ENCODE results near the gene PLEKHA6.

The PLEKHA6 gene

DNA sequence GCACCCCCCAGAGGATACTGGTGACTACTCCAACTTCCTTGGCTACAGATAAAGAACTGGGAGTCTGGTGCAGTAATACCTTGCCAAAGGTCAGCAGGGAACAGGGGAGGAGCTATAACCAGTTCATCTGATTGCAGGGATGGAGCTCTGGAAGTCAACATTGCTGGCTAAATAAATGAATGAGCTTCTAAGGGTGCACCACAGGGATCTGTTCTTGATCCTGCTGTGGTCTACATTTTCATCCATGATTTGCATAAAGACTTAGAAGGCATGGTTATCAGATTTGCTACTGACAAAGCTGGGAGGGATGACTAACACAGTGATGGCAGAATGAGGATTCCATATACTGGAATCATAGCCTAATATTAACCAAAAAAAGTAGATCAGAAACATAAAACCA lies 18.3 kb downstream of the PLEKHA6 start:
- Histone ChIP-seq H3K27me3 (ENCODE audit: control insufficient read depth, low read length) (peaks cover 24% of the 10 kb centered on the region), H3F3A (ENCODE audit: control insufficient read depth, insufficient read depth) (no peaks in the 10 kb centered on the region), H3K9me3 (ENCODE audit: control insufficient read depth, insufficient read depth, low read length) (no peaks in the 10 kb centered on the region), H4K20me1 (ENCODE audit: control insufficient read depth, insufficient read depth, low read depth, low read length) (no peaks in the 10 kb centered on the region), H3K27ac (ENCODE audit: low read depth, low read length) (no peak overlapping the region), H3K79me2 (ENCODE audit: control insufficient read depth, low read length) (no peaks in the 10 kb centered on the region), H3K9me2 (replicated peaks; ENCODE audit: control insufficient read depth, low read length) (no peaks in the 10 kb centered on the region), H3K4me3 (ENCODE audit: low read length) (no peak overlapping the region), H3K4me1 (ENCODE audit: control insufficient read depth, low read length) (no peaks in the 10 kb centered on the region), H3K36me3 (ENCODE audit: control insufficient read depth, low read length) (no peaks in the 10 kb centered on the region), H3K4me2 (ENCODE audit: low read length) (no peak overlapping the region)
- no peak for TF ChIP-seq EZH2phosphoT487 (IDR thresholded peaks at IDR 0.05; ENCODE audit: borderline replicate concordance, low read length)
- TF ChIP-seq, protein P1, sequence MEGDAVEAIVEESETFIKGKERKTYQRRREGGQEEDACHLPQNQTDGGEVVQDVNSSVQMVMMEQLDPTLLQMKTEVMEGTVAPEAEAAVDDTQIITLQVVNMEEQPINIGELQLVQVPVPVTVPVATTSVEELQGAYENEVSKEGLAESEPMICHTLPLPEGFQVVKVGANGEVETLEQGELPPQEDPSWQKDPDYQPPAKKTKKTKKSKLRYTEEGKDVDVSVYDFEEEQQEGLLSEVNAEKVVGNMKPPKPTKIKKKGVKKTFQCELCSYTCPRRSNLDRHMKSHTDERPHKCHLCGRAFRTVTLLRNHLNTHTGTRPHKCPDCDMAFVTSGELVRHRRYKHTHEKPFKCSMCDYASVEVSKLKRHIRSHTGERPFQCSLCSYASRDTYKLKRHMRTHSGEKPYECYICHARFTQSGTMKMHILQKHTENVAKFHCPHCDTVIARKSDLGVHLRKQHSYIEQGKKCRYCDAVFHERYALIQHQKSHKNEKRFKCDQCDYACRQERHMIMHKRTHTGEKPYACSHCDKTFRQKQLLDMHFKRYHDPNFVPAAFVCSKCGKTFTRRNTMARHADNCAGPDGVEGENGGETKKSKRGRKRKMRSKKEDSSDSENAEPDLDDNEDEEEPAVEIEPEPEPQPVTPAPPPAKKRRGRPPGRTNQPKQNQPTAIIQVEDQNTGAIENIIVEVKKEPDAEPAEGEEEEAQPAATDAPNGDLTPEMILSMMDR (IDR thresholded peaks at IDR 0.05; ENCODE audit: low read depth, low read length, poor library complexity, severe bottlenecking): no peak

DNA sequence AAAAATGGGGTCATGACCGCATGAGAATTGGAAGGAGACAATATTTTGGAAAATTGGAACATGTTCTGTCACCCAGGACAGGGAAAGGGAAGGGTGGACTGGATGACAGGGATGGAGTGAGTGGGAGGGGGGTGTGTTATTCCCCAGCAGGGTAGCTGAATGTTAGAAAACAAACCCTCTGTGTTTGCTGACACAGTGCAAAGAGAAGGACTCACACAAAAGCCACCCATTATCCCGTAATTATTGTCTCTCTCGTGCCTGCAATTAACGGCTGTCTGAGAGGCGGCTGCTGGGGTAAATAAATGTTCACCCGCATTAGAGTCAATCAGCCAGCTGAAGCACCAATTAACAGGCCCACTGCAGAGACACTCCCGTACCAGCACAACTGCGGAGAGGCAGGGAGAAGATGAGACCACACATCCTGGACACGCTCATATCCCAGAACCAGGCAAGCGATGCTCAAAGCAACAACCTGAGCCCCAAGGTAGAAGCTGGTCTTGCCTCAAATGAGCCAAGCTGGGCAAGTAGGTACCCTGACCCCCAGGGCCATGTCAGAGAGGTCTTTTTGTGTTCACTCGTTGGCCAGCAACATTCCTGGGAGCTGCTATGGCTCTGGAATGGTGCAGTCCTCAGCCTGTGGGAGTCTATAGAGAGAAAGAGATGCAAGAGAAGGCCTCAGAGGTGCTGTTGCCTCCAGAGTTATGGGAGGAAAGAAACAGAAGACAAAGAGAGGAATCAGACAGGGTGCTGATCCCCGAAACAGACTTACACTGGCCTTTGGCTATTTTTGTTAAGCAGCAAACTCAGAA lies 19.4 kb downstream of the PLEKHA6 start:
- Histone ChIP-seq H3K4me3 (ENCODE audit: low read length) (no peak overlapping the region), H3K36me3 (ENCODE audit: control insufficient read depth, low read length) (no peaks in the 10 kb centered on the region), H3K27me3 (ENCODE audit: control insufficient read depth, low read length) (peaks cover 28% of the 10 kb centered on the region), H3K4me2 (ENCODE audit: low read length) (no peak overlapping the region), H3K79me2 (ENCODE audit: control insufficient read depth, low read length) (no peaks in the 10 kb centered on the region), H3K4me1 (ENCODE audit: control insufficient read depth, low read length) (no peaks in the 10 kb centered on the region), H3K9me2 (replicated peaks; ENCODE audit: control insufficient read depth, low read length) (no peaks in the 10 kb centered on the region), H3K27ac (ENCODE audit: low read depth, low read length) (no peak overlapping the region), H4K20me1 (ENCODE audit: control insufficient read depth, insufficient read depth, low read depth, low read length) (no peaks in the 10 kb centered on the region), H3K9me3 (ENCODE audit: control insufficient read depth, insufficient read depth, low read length) (no peaks in the 10 kb centered on the region), H3F3A (ENCODE audit: control insufficient read depth, insufficient read depth) (no peaks in the 10 kb centered on the region)
- no peak for TF ChIP-seq EZH2phosphoT487 (IDR thresholded peaks at IDR 0.05; ENCODE audit: borderline replicate concordance, low read length)
- TF ChIP-seq, protein P1 (IDR thresholded peaks at IDR 0.05; ENCODE audit: low read depth, low read length, poor library complexity, severe bottlenecking): no peak

DNA sequence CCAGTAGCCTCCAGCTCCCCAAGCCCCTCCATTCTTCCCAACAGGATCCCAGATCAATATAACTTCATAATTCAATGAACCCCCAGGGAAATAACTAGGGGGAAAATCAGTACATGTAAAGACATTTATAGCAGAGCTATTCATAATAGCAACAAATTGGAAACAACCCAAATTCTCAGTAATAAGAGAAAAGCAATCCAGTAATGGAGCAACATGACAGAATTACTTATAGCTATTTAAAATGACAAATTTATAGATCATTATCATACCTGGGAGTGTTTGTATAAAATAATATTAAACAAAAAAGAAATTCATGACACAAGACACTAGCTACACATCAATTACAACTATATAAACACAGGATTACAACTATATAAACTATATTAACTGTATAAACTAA lies 20.2 kb downstream of the PLEKHA6 start:
- H3K4me1 ChIP-seq (ENCODE audit: control insufficient read depth, low read length): no peaks in the 10 kb centered on the region
- TF ChIP-seq EZH2phosphoT487 (IDR thresholded peaks at IDR 0.05; ENCODE audit: borderline replicate concordance, low read length): no peak
- TF ChIP-seq, protein P1 (IDR thresholded peaks at IDR 0.05; ENCODE audit: low read depth, low read length, poor library complexity, severe bottlenecking): no peak
- H3K27me3 ChIP-seq (ENCODE audit: control insufficient read depth, low read length): peaks cover 28% of the 10 kb centered on the region
- H3K36me3 ChIP-seq (ENCODE audit: control insufficient read depth, low read length): no peaks in the 10 kb centered on the region
- no peaks in the 10 kb centered on the region for H3K79me2 ChIP-seq (ENCODE audit: control insufficient read depth, low read length)
- H3F3A ChIP-seq (ENCODE audit: control insufficient read depth, insufficient read depth): no peaks in the 10 kb centered on the region
- no peak overlapping the region for H3K4me3 ChIP-seq (ENCODE audit: low read length)
- H3K4me2 ChIP-seq (ENCODE audit: low read length): no peak overlapping the region
- H3K9me2 ChIP-seq (replicated peaks; ENCODE audit: control insufficient read depth, low read length): no peaks in the 10 kb centered on the region
- H4K20me1 ChIP-seq (ENCODE audit: control insufficient read depth, insufficient read depth, low read depth, low read length): no peaks in the 10 kb centered on the region
- H3K9me3 ChIP-seq (ENCODE audit: control insufficient read depth, insufficient read depth, low read length): no peaks in the 10 kb centered on the region
- no peak overlapping the region for H3K27ac ChIP-seq (ENCODE audit: low read depth, low read length)

Data from DOHH2 (cell line).